ENCODE measurements around the gene FAM210B. TPM values are rescaled to one million over a fixed set of nuclear protein-coding genes. Genes with fewer than 3 reads are reported as not detected.
A peak's percentile ranks its signal among the peaks of the same experiment; 100 is the strongest.

FAM210B gene
- total and polyA plus RNA-seq, 10 of the 15 experiments (the other 5 are each of a cell fraction or from before 2014, with no cell fraction given) = 0.13 to 1.4 (median 0.68) TPM

GRCh38 chr20:56368351-56369134 is 9.8 kb downstream of the FAM210B start:
- H3K36me3 ChIP-seq (ENCODE audit: control insufficient read depth in 2 of 2, insufficient read depth in 2 of 2, low read length in 1 of 2) = peaks cover 11 to 30% of the 10 kb centered on the region in 2 experiments
- H3K27ac ChIP-seq (ENCODE audit: control insufficient read depth, insufficient read depth) = no peak overlapping the region
- BruUV-seq (replicated peaks) = no TSS peak
- FAIRE-seq (no peak), DNase-seq (ENCODE audit: low read depth, low spot score) (no peak), ATAC-seq (no peak)
- no peak overlapping the region for H3K4me3 ChIP-seq
- no peaks in the 10 kb centered on the region for H3K9me3 ChIP-seq (replicated peaks; ENCODE audit: control insufficient read depth, insufficient read depth, low read length)
- H4K20me1 ChIP-seq (ENCODE audit: control insufficient read depth, insufficient read depth) = no peaks in the 10 kb centered on the region
- RAD21 ChIA-PET (ENCODE audit: unreplicated experiment) = no interaction called here
- no peak overlapping the region for H3K9ac ChIP-seq (ENCODE audit: control insufficient read depth, insufficient read depth, low read length)
- 96% methylated on average over 6 of the region's 6 CpGs for WGBS (ENCODE audit: insufficient coverage, insufficient replicate concordance, low lambda C conversion rate, missing lambda C conversion rate)
- SMC1A ChIA-PET (ENCODE audit: uncharacterized antibody, unreplicated experiment) = interaction anchor here (2.0 kb wide), 1 partner anchor 16 kb away, joined by 4 read pairs; no protein-coding TSS in a partner anchor
- H2AFZ ChIP-seq (ENCODE audit: control insufficient read depth, low read depth, low read length) = no peak overlapping the region
- CTCF ChIA-PET = no interaction called here
- no peaks in the 10 kb centered on the region for H3K79me2 ChIP-seq (ENCODE audit: control insufficient read depth, insufficient read depth, low read length)
- POLR2A ChIA-PET = no interaction called here
- intact Hi-C loops (cut with micrococcal nuclease; ENCODE audit: unreplicated experiment) = no loop called here
- no peak overlapping the region for H3K4me2 ChIP-seq (ENCODE audit: control insufficient read depth, insufficient read depth)
- in situ Hi-C loops (cut with MboI) = no loop called here
- TF ChIP-seq POLR2A (IDR thresholded peaks at IDR 0.05; ENCODE audit: low read depth, low read length) (no peak), RAD51 (IDR thresholded peaks at IDR 0.05) (peak; percentile 22; the same call in 1 of the 2 replicates), CEBPB (IDR thresholded peaks at IDR 0.05; ENCODE audit: borderline replicate concordance in 1 of 2, low read depth in 2 of 2, low read length in 2 of 2) (no peak)
- no peaks in the 10 kb centered on the region for H3K27me3 ChIP-seq (replicated peaks in 1 of 2; ENCODE audit: control insufficient read depth in 2 of 2, insufficient read depth in 2 of 2, low read length in 1 of 2)
- no peaks in the 10 kb centered on the region for H3K4me1 ChIP-seq (ENCODE audit: control insufficient read depth, insufficient read depth, low read length)

GRCh38 chr20:56369179-56369578 is 10.4 kb downstream of the FAM210B start:
- ATAC-seq = no peak
- Histone ChIP-seq H3K79me2 (ENCODE audit: control insufficient read depth, insufficient read depth, low read length) (no peaks in the 10 kb centered on the region), H3K4me1 (ENCODE audit: control insufficient read depth, insufficient read depth, low read length) (no peaks in the 10 kb centered on the region; the same call in 1 of the 2 replicates), H3K9me3 (replicated peaks; ENCODE audit: control insufficient read depth, insufficient read depth, low read length) (no peaks in the 10 kb centered on the region), H3K4me3 (no peak overlapping the region), H3K4me2 (ENCODE audit: control insufficient read depth, insufficient read depth) (no peak overlapping the region), H3K36me3 (ENCODE audit: control insufficient read depth in 2 of 2, insufficient read depth in 2 of 2, low read length in 1 of 2) (peaks cover 11 to 34% of the 10 kb centered on the region in 2 experiments), H3K27ac (ENCODE audit: control insufficient read depth, insufficient read depth) (no peak overlapping the region), H4K20me1 (ENCODE audit: control insufficient read depth, insufficient read depth) (no peaks in the 10 kb centered on the region), H2AFZ (ENCODE audit: control insufficient read depth, low read depth, low read length) (no peak overlapping the region), H3K9ac (ENCODE audit: control insufficient read depth, insufficient read depth, low read length) (no peak overlapping the region), H3K27me3 (replicated peaks in 1 of 2; ENCODE audit: control insufficient read depth in 2 of 2, insufficient read depth in 2 of 2, low read length in 1 of 2) (no peaks in the 10 kb centered on the region)
- BruUV-seq (replicated peaks) = no TSS peak
- ChIA-PET POLR2A (no interaction called here), RAD21 (ENCODE audit: unreplicated experiment) (no interaction called here), CTCF (no interaction called here), SMC1A (ENCODE audit: uncharacterized antibody, unreplicated experiment) (interaction anchor here (2.0 kb wide), 1 partner anchor 16 kb away, joined by 4 read pairs; no protein-coding TSS in a partner anchor)
- intact Hi-C loops (cut with micrococcal nuclease; ENCODE audit: unreplicated experiment) = no loop called here
- WGBS (ENCODE audit: insufficient coverage, insufficient replicate concordance, low lambda C conversion rate, missing lambda C conversion rate) = 98% methylated on average over 4 of the region's 4 CpGs
- no peak for FAIRE-seq
- no peak for DNase-seq (ENCODE audit: low read depth, low spot score)
- in situ Hi-C loops (cut with MboI) = no loop called here
- TF ChIP-seq CBX3 (IDR thresholded peaks at IDR 0.05; ENCODE audit: borderline replicate concordance, low read depth) (no peak), YBX1 (IDR thresholded peaks at IDR 0.05) (no peak), ZBTB11 (CRISPR knock-in tag; IDR thresholded peaks at IDR 0.05) (no peak)
